WTC11 (cell line): ENCODE results near the gene ABCC4. TPM values are rescaled to one million over a fixed set of nuclear protein-coding genes. Genes with fewer than 3 reads are reported as not detected.

Experiments
- ATAC-seq: fragments of 200-7000 bp; cut with Tn5 transposase; 2 replicates; pipeline ENCODE4 v1.10.0; 2021; ENCODE audit warnings: mild to moderate bottlenecking, moderate library complexity
- CTCF ChIA-PET: fragments of 300-600 bp; sonication (Branson Sonifier 250); formaldehyde crosslinking; loops from one replicate; lab custom pipeline; 2021; ENCODE audit warnings: antibody characterized with exemption; lab: Charles Lee
- POLR2A ChIA-PET: fragments of 350-600 bp; sonication (Branson Sonifier 250); formaldehyde crosslinking; loops from one replicate; lab custom pipeline; 2021; ENCODE audit warnings: antibody characterized with exemption; lab: Charles Lee
- DNase-seq: peaks from one replicate; pipeline ENCODE4 v3.0.0; 2021; ENCODE audit warnings: low spot score
- H3K27ac Mint-ChIP-seq: 2 replicates; pipeline ENCODE4 v1.8.0; 2021; ENCODE audit warnings: mixed read lengths
- H3K27me3 Mint-ChIP-seq: 2 replicates; pipeline ENCODE4 v1.8.0; 2021; ENCODE audit warnings: low read depth, mild to moderate bottlenecking, moderate library complexity, mixed read lengths
- H3K36me3 Mint-ChIP-seq: 2 replicates; pipeline ENCODE4 v1.8.0; 2021; ENCODE audit warnings: mixed read lengths
- H3K4me1 Mint-ChIP-seq: 2 replicates; pipeline ENCODE4 v1.8.0; 2022; ENCODE audit warnings: mixed read lengths
- H3K4me3 Mint-ChIP-seq: 2 replicates; pipeline ENCODE4 v1.8.0; 2021; ENCODE audit warnings: mild to moderate bottlenecking, moderate library complexity, mixed read lengths
- H3K9me3 Mint-ChIP-seq: 2 replicates; pipeline ENCODE4 v1.8.0; 2021; ENCODE audit warnings: mixed read lengths
- ARID4B ChIP-seq: sonication (generic); formaldehyde crosslinking; IDR thresholded peaks from 2 replicates; pipeline ENCODE4 v1.8.0; 2023; ENCODE audit warnings: missing genetic modification reagents, mild to moderate bottlenecking, borderline replicate concordance
- ATF3 ChIP-seq: sonication (generic); formaldehyde crosslinking; conservative IDR thresholded peaks from 2 replicates; pipeline ENCODE4 v1.8.1; 2022; ENCODE audit warnings: mild to moderate bottlenecking, missing genetic modification reagents
- E2F5 ChIP-seq: sonication (generic); formaldehyde crosslinking; IDR thresholded peaks from 2 replicates; pipeline ENCODE4 v1.8.1; 2022; ENCODE audit warnings: mild to moderate bottlenecking, moderate library complexity, missing genetic modification reagents
- GRHL2 ChIP-seq: fragments of 250-450 bp; sonication (Bioruptor Pico); IDR thresholded peaks from 2 replicates; pipeline ENCODE4 v1.8.0; 2022; ENCODE audit warnings: mild to moderate bottlenecking, moderate library complexity; ENCODE audit not compliant: insufficient replicate concordance, severe bottlenecking
- HMGA2 ChIP-seq: fragments of 250-450 bp; sonication (Bioruptor Pico); IDR thresholded peaks from 2 replicates; pipeline ENCODE4 v1.4.0; 2021; ENCODE audit warnings: mild to moderate bottlenecking, moderate library complexity
- IRF1 ChIP-seq: sonication (generic); formaldehyde crosslinking; IDR thresholded peaks from 2 replicates; pipeline ENCODE4 v1.8.0; 2023; ENCODE audit warnings: missing genetic modification reagents
- JUN ChIP-seq: sonication (generic); formaldehyde crosslinking; IDR thresholded peaks from 2 replicates; pipeline ENCODE4 v1.8.0; 2023; ENCODE audit warnings: mild to moderate bottlenecking, missing genetic modification reagents
- MLX ChIP-seq: sonication (generic); formaldehyde crosslinking; IDR thresholded peaks from 2 replicates; pipeline ENCODE4 v1.8.1; 2023; ENCODE audit warnings: mild to moderate bottlenecking, missing genetic modification reagents, moderate library complexity
- NR2C2 ChIP-seq: sonication (generic); formaldehyde crosslinking; IDR thresholded peaks from 2 replicates; pipeline ENCODE4 v1.8.0; 2022; ENCODE audit warnings: mild to moderate bottlenecking, missing genetic modification reagents
- PRRX2 ChIP-seq: fragments of 250-450 bp; sonication (Bioruptor Pico); IDR thresholded peaks from 2 replicates; pipeline ENCODE4 v1.8.0; 2021; ENCODE audit warnings: mild to moderate bottlenecking
- RELA ChIP-seq: sonication (generic); formaldehyde crosslinking; IDR thresholded peaks from 2 replicates; pipeline ENCODE4 v1.8.1; 2022; ENCODE audit warnings: missing genetic modification reagents, mild to moderate bottlenecking, borderline replicate concordance
- SP1 ChIP-seq: sonication (generic); formaldehyde crosslinking; conservative IDR thresholded peaks from 2 replicates; pipeline ENCODE4 v1.8.1; 2022; ENCODE audit warnings: missing genetic modification reagents
- TCF7 ChIP-seq: sonication (generic); formaldehyde crosslinking; IDR thresholded peaks from 2 replicates; pipeline ENCODE4 v1.8.0; 2022; ENCODE audit warnings: mild to moderate bottlenecking, low read depth, missing genetic modification reagents, moderate library complexity
- TP53 ChIP-seq: sonication (generic); formaldehyde crosslinking; IDR thresholded peaks from 2 replicates; pipeline ENCODE4 v1.8.1; 2023; ENCODE audit warnings: mild to moderate bottlenecking, missing genetic modification reagents
- ZBTB21 ChIP-seq: sonication (generic); formaldehyde crosslinking; IDR thresholded peaks from 2 replicates; pipeline ENCODE4 v1.8.1; 2023; ENCODE audit warnings: mild to moderate bottlenecking, missing genetic modification reagents, borderline replicate concordance
- ZNF121 ChIP-seq: sonication (generic); formaldehyde crosslinking; IDR thresholded peaks from 2 replicates; pipeline ENCODE4 v1.8.0; 2023; ENCODE audit warnings: missing genetic modification reagents
- ZNF138 ChIP-seq: sonication (generic); formaldehyde crosslinking; conservative IDR thresholded peaks from 2 replicates; pipeline ENCODE4 v1.8.1; 2022; ENCODE audit warnings: mild to moderate bottlenecking, moderate library complexity, missing genetic modification reagents
- ZNF219 ChIP-seq: sonication (generic); formaldehyde crosslinking; IDR thresholded peaks from 2 replicates; pipeline ENCODE4 v1.8.0; 2023; ENCODE audit warnings: missing genetic modification reagents, mild to moderate bottlenecking, borderline replicate concordance
- ZNF317 ChIP-seq: sonication (generic); formaldehyde crosslinking; IDR thresholded peaks from 2 replicates; pipeline ENCODE4 v1.8.1; 2023; ENCODE audit warnings: low read depth, mild to moderate bottlenecking, moderate library complexity, missing genetic modification reagents, borderline replicate concordance
- ZNF423 ChIP-seq: fragments of 250-450 bp; sonication (Bioruptor Pico); IDR thresholded peaks from 2 replicates; pipeline ENCODE4 v2.1.2; 2022; ENCODE audit warnings: mild to moderate bottlenecking, moderate library complexity
- total RNA-seq: library from RNA; stranded (reverse); gene quantifications from 3 replicates; pipeline ENCODE4 v1.2.3, GENCODE V29; 2021

The ABCC4 gene
- total RNA-seq, 1 experiment from 2014 or later: 7.2 TPM

GRCh38 chr13:95335667-95336066 lies 34.4 kb upstream of the ABCC4 start (continued):
- TF ChIP-seq ZNF317 (CRISPR knock-in tag): no peak
- no peak for TF ChIP-seq ARID4B (CRISPR knock-in tag)
- TF ChIP-seq PRRX2: no peak
- TF ChIP-seq IRF1 (CRISPR knock-in tag): no peak
- no peak for TF ChIP-seq RELA (CRISPR knock-in tag)
- TF ChIP-seq ATF3 (CRISPR knock-in tag): no peak

GRCh38 chr13:95328386-95328785 lies 27.1 kb upstream of the ABCC4 start:
- no peak for ATAC-seq
- no peaks in the 10 kb centered on the region for H3K4me1 Mint-ChIP-seq
- POLR2A ChIA-PET: no interaction called here
- CTCF ChIA-PET: no interaction called here
- H3K27ac Mint-ChIP-seq: no peak overlapping the region
- H3K9me3 Mint-ChIP-seq: no peaks in the 10 kb centered on the region
- no peak for DNase-seq
- no peak overlapping the region for H3K4me3 Mint-ChIP-seq
- H3K36me3 Mint-ChIP-seq: no peaks in the 10 kb centered on the region
- TF ChIP-seq ARID4B (CRISPR knock-in tag) (no peak), SP1 (CRISPR knock-in tag) (no peak), TCF7 (no peak), MLX (no peak), ZBTB21 (CRISPR knock-in tag) (no peak), ZNF423 (CRISPR knock-in tag) (no peak), NR2C2 (CRISPR knock-in tag) (no peak), ZNF121 (no peak), HMGA2 (CRISPR knock-in tag) (no peak), JUN (CRISPR knock-in tag) (no peak), E2F5 (CRISPR knock-in tag) (no peak), TP53 (CRISPR knock-in tag) (no peak), ZNF219 (CRISPR knock-in tag) (no peak), ZNF138 (no peak), GRHL2 (CRISPR knock-in tag) (no peak)
- no peaks in the 10 kb centered on the region for H3K27me3 Mint-ChIP-seq
